HEK293 (cell line): ENCODE measurements around the gene ARHGEF26.

ENCODE experiments used
- CTCF ChIA-PET: fragments of 350-600 bp; formaldehyde crosslinking; extraction: SDS; loops from one replicate; lab custom pipeline; 2021; ENCODE audit warnings: antibody characterized with exemption; lab: Yijun Ruan, JAX
- POLR2A ChIA-PET: fragments of 300-600 bp; formaldehyde crosslinking; extraction: SDS; loops from one replicate; lab custom pipeline; 2020; ENCODE audit warnings: antibody characterized with exemption, inconsistent platforms; lab: Yijun Ruan, JAX
- H3K27ac ChIP-seq: fragments of 200-500 bp; sonication (Bioruptor generic); 2 replicates; pipeline ENCODE4 v1.5.1; 2014; ENCODE audit warnings: low read depth, low read length, control low read depth, inconsistent platforms; ENCODE audit errors: extremely low read depth
- H3K36me3 ChIP-seq, 2 experiments: fragments of 200-500 bp in 1 of 2; sonication (Bioruptor generic) in 1 of 2; 1 replicate in 1 of 2; 2 replicates in 1 of 2; pipeline ENCODE4 v1.5.1; 2014 to 2017; ENCODE audit warnings: inconsistent platforms in 2 of 2, low read length in 2 of 2; ENCODE audit not compliant: control insufficient read depth in 2 of 2, insufficient read depth in 1 of 2
- H3K4me1 ChIP-seq: fragments of 200-500 bp; sonication (Bioruptor generic); 2 replicates; pipeline ENCODE4 v1.5.1; 2014; ENCODE audit warnings: mild to moderate bottlenecking, low read length, inconsistent platforms; ENCODE audit not compliant: control insufficient read depth, insufficient read depth
- H3K4me3 ChIP-seq: 2 replicates; pipeline ENCODE4 v1.5.1; 2011; ENCODE audit warnings: low read depth, mild to moderate bottlenecking, control low read depth, low read length, moderate library complexity
- H3K9me3 ChIP-seq: fragments of 200-500 bp; sonication (Bioruptor generic); 2 replicates; pipeline ENCODE4 v1.5.1; 2014; ENCODE audit warnings: low read depth, low read length, inconsistent platforms; ENCODE audit not compliant: control insufficient read depth, insufficient read depth
- MZF1 ChIP-seq: fragments of 450-650 bp; formaldehyde crosslinking; IDR thresholded peaks from 2 replicates; pipeline ENCODE4 v1.5.1; 2017; ENCODE audit warnings: missing biosample characterization, missing genetic modification characterization, borderline replicate concordance
- SALL2 ChIP-seq: fragments of 450-650 bp; formaldehyde crosslinking; IDR thresholded peaks from 2 replicates; pipeline ENCODE4 v1.5.0; 2017; ENCODE audit warnings: missing biosample characterization, mild to moderate bottlenecking, missing genetic modification characterization, borderline replicate concordance
- SP3 ChIP-seq: fragments of 450-650 bp; formaldehyde crosslinking; IDR thresholded peaks from 2 replicates; pipeline ENCODE4 v1.5.1; 2016; ENCODE audit warnings: missing biosample characterization, missing genetic modification characterization
- WT1 ChIP-seq: fragments of 450-650 bp; formaldehyde crosslinking; IDR thresholded peaks from 2 replicates; pipeline ENCODE4 v1.5.1; 2016; ENCODE audit warnings: missing biosample characterization, missing genetic modification characterization
- ZBTB21 ChIP-seq: fragments of 450-650 bp; formaldehyde crosslinking; IDR thresholded peaks from 2 replicates; pipeline ENCODE4 v1.5.1; 2017; ENCODE audit warnings: missing biosample characterization, missing genetic modification characterization
- ZBTB8A ChIP-seq: fragments of 450-650 bp; formaldehyde crosslinking; IDR thresholded peaks from 2 replicates; pipeline ENCODE4 v1.5.1; 2016; ENCODE audit warnings: missing biosample characterization, missing genetic modification characterization
- ZNF157 ChIP-seq: fragments of 450-650 bp; formaldehyde crosslinking; IDR thresholded peaks from 2 replicates; pipeline ENCODE4 v1.5.1; 2016; ENCODE audit warnings: missing biosample characterization, missing genetic modification characterization
- ZNF19 ChIP-seq: fragments of 450-650 bp; formaldehyde crosslinking; IDR thresholded peaks from 2 replicates; pipeline ENCODE4; 2016; ENCODE audit warnings: missing biosample characterization, missing genetic modification characterization, low read depth
- ZNF2 ChIP-seq: fragments of 450-650 bp; formaldehyde crosslinking; IDR thresholded peaks from 2 replicates; pipeline ENCODE4 v1.5.1; 2016; ENCODE audit warnings: missing biosample characterization, missing genetic modification characterization
- ZNF248 ChIP-seq: fragments of 450-650 bp; formaldehyde crosslinking; IDR thresholded peaks from 2 replicates; pipeline ENCODE4 v1.5.1; 2017; ENCODE audit warnings: missing biosample characterization, missing genetic modification characterization
- ZNF302 ChIP-seq: fragments of 450-650 bp; formaldehyde crosslinking; IDR thresholded peaks from 2 replicates; pipeline ENCODE4 v1.5.1; 2016; ENCODE audit warnings: missing biosample characterization, missing genetic modification characterization, low read depth
- ZNF324 ChIP-seq: fragments of 450-650 bp; formaldehyde crosslinking; IDR thresholded peaks from 2 replicates; pipeline ENCODE4 v1.5.1; 2016; ENCODE audit warnings: missing biosample characterization, missing genetic modification characterization
- ZNF514 ChIP-seq: fragments of 450-650 bp; formaldehyde crosslinking; IDR thresholded peaks from 2 replicates; pipeline ENCODE4 v1.5.1; 2016; ENCODE audit warnings: missing biosample characterization, missing genetic modification characterization
- ZNF529 ChIP-seq: fragments of 450-650 bp; formaldehyde crosslinking; IDR thresholded peaks from 2 replicates; pipeline ENCODE4 v1.5.1; 2017; ENCODE audit warnings: missing genetic modification characterization, missing biosample characterization; ENCODE audit not compliant: insufficient replicate concordance
- ZNF544 ChIP-seq: fragments of 450-650 bp; formaldehyde crosslinking; IDR thresholded peaks from 2 replicates; pipeline ENCODE4 v1.5.0; 2017; ENCODE audit warnings: missing biosample characterization, missing genetic modification characterization
- ZNF548 ChIP-seq: fragments of 450-650 bp; formaldehyde crosslinking; IDR thresholded peaks from 2 replicates; pipeline ENCODE4 v1.5.1; 2016; ENCODE audit warnings: missing biosample characterization, missing genetic modification characterization
- ZNF549 ChIP-seq: fragments of 450-650 bp; IDR thresholded peaks from 2 replicates; pipeline ENCODE4 v1.5.1; 2018; ENCODE audit warnings: missing biosample characterization, missing genetic modification characterization, mild to moderate bottlenecking, inconsistent platforms, moderate library complexity
- ZNF558 ChIP-seq: fragments of 450-650 bp; formaldehyde crosslinking; IDR thresholded peaks from 2 replicates; pipeline ENCODE4 v1.5.1; 2016; ENCODE audit warnings: missing biosample characterization, missing genetic modification characterization
- ZNF629 ChIP-seq: fragments of 450-650 bp; formaldehyde crosslinking; IDR thresholded peaks from 2 replicates; pipeline ENCODE4 v1.5.1; 2017; ENCODE audit warnings: missing biosample characterization, missing genetic modification characterization
- ZNF658 ChIP-seq: fragments of 450-650 bp; formaldehyde crosslinking; IDR thresholded peaks from 2 replicates; pipeline ENCODE4; 2016; ENCODE audit warnings: missing biosample characterization, missing genetic modification characterization
- ZNF768 ChIP-seq: fragments of 450-650 bp; formaldehyde crosslinking; IDR thresholded peaks from 2 replicates; pipeline ENCODE4 v1.5.1; 2018; ENCODE audit warnings: missing biosample characterization, mild to moderate bottlenecking, missing genetic modification characterization
- ZNF777 ChIP-seq: fragments of 450-650 bp; formaldehyde crosslinking; IDR thresholded peaks from 2 replicates; pipeline ENCODE4 v1.5.1; 2017; ENCODE audit warnings: missing biosample characterization, missing genetic modification characterization, borderline replicate concordance
- ZNF785 ChIP-seq: fragments of 450-650 bp; formaldehyde crosslinking; IDR thresholded peaks from 2 replicates; pipeline ENCODE4 v1.5.1; 2016; ENCODE audit warnings: missing biosample characterization, missing genetic modification characterization
- TF ChIP-seq, protein P1 (sequence below): fragments of 450-650 bp; formaldehyde crosslinking; IDR thresholded peaks from 2 replicates; pipeline ENCODE4 v1.5.1; 2016; ENCODE audit warnings: missing biosample characterization, missing genetic modification characterization
- TF ChIP-seq, protein P2 (sequence below): fragments of 450-650 bp; formaldehyde crosslinking; IDR thresholded peaks from 2 replicates; pipeline ENCODE4 v1.5.1; 2016; ENCODE audit warnings: missing biosample characterization, missing genetic modification characterization
- TF ChIP-seq, protein P3 (sequence below): fragments of 450-650 bp; formaldehyde crosslinking; IDR thresholded peaks from 2 replicates; pipeline ENCODE4 v1.5.1; 2016; ENCODE audit warnings: missing biosample characterization, missing genetic modification characterization

ARHGEF26 gene

DNA sequence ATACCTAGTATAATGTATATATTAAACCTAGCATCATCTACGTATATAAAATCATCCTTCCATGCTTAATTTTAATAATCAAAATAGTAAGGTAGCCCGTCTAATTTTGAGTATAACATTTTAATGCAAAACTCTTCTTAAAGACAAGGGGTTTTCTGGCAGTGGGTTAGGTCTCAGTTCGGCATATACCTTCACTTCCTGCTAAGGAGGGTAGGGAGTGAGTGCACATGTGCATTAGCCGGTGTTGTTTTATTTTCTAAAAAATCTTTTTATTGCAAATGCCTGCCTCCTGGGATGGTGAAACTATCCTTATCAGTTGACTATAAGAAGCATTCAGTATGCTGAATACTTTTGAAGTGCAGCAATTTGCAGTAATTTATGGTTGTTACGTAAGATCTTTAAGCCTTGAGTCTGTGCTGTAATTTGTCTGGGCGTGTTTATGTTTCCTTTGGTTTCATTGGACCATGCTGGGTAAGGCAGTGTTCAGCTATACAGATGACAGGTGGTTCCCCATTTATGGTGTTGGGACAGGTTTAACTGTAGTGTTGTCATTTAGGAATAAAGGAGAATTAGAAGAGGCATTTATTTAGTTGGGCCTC is 11.7 kb downstream of the ARHGEF26 start (continued):
- TF ChIP-seq, protein P1, sequence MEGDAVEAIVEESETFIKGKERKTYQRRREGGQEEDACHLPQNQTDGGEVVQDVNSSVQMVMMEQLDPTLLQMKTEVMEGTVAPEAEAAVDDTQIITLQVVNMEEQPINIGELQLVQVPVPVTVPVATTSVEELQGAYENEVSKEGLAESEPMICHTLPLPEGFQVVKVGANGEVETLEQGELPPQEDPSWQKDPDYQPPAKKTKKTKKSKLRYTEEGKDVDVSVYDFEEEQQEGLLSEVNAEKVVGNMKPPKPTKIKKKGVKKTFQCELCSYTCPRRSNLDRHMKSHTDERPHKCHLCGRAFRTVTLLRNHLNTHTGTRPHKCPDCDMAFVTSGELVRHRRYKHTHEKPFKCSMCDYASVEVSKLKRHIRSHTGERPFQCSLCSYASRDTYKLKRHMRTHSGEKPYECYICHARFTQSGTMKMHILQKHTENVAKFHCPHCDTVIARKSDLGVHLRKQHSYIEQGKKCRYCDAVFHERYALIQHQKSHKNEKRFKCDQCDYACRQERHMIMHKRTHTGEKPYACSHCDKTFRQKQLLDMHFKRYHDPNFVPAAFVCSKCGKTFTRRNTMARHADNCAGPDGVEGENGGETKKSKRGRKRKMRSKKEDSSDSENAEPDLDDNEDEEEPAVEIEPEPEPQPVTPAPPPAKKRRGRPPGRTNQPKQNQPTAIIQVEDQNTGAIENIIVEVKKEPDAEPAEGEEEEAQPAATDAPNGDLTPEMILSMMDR (tag by site-specific recombination) = no peak
- TF ChIP-seq ZBTB21 (tag by site-specific recombination) (peak; percentile 80), ZNF629 (peak; percentile 94), ZNF768 (tag by site-specific recombination) (no peak)
- TF ChIP-seq, protein P2, sequence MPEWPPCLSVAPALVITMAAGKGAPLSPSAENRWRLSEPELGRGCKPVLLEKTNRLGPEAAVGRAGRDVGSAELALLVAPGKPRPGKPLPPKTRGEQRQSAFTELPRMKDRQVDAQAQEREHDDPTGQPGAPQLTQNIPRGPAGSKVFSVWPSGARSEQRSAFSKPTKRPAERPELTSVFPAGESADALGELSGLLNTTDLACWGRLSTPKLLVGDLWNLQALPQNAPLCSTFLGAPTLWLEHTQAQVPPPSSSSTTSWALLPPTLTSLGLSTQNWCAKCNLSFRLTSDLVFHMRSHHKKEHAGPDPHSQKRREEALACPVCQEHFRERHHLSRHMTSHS = no peak

DNA sequence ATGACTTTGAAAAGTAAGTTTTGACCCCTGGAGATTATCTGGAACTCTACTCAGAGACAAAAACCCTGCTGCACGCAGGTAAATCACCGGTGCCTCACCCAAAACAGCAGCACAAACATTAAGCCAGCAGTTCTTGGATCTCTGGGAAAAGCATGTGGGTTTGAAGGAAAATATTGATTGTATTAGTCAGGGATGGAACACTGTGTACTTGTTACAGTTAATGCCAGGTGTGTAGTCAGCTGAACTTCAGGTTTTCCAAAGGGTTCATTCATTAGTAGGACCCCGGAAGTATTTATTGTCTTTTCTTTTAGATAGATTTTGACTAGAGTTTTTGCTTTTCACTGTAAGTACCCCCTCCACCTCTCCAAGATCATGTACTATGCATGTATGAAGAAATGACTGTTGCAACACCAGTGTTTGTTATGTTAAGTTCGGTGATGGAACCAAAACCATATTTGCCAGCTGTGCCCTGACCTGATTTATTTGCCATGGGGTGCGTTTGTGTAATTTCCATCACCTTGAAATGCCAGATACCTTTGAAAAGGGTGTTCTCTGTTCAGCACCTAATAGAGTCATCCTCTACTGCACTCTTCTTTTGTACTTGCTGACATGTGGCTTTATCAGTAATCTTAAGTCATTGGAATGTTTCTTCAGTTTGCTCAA is 14.5 kb downstream of the ARHGEF26 start:
- Histone ChIP-seq H3K4me1 (peaks cover 4% of the 10 kb centered on the region; the same call in 1 of the 2 replicates), H3K36me3 (peaks cover 0 to 10% of the 10 kb centered on the region in 2 experiments; a peak in 1 of 3 replicates), H3K27ac (no peak overlapping the region), H3K9me3 (no peaks in the 10 kb centered on the region), H3K4me3 (no peak overlapping the region)
- TF ChIP-seq ZBTB8A (tag by site-specific recombination) = no peak
- TF ChIP-seq ZNF2 (tag by site-specific recombination) = no peak
- no peak for TF ChIP-seq ZNF558
- TF ChIP-seq WT1 (tag by site-specific recombination) = no peak
- no peak for TF ChIP-seq ZNF544 (tag by site-specific recombination)
- no peak for TF ChIP-seq ZNF324
- TF ChIP-seq ZNF248 (tag by site-specific recombination) = no peak
- no peak for TF ChIP-seq ZNF548
- TF ChIP-seq ZNF777 (tag by site-specific recombination) = no peak
- no peak for TF ChIP-seq ZNF514
- no peak for TF ChIP-seq ZNF785 (tag by site-specific recombination)
- no peak for TF ChIP-seq SALL2 (tag by site-specific recombination)
- no peak for TF ChIP-seq ZNF302 (tag by site-specific recombination)
- no peak for TF ChIP-seq ZNF157 (tag by site-specific recombination)
- no peak for TF ChIP-seq ZNF658 (tag by site-specific recombination)
- no peak for TF ChIP-seq ZNF629
- no peak for TF ChIP-seq SP3 (tag by site-specific recombination)
- no peak for TF ChIP-seq ZNF19 (tag by site-specific recombination)
- ChIA-PET POLR2A (no interaction called here), CTCF (no interaction called here)

DNA sequence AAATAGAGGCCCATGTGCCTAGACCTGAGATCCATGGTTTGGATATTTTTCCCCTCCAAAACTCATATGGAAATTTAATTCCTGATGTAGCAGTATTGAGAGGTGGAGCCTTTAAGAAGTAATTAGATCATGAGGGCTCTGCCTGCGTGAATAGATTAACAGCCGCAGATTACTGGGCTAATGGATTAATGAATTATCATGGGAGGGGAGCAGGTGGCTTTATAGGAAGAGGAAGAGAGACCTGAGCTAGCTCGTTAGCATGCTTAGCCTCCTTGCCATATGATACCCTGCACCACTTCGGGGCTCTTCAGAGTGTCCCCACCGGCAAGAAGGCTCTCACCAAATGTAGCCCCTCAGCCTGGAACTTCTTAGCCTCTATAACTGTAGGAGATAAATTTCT is 15.8 kb downstream of the ARHGEF26 start:
- no peak overlapping the region for H3K4me3 ChIP-seq
- no peaks in the 10 kb centered on the region for H3K36me3 ChIP-seq
- TF ChIP-seq, protein P3, sequence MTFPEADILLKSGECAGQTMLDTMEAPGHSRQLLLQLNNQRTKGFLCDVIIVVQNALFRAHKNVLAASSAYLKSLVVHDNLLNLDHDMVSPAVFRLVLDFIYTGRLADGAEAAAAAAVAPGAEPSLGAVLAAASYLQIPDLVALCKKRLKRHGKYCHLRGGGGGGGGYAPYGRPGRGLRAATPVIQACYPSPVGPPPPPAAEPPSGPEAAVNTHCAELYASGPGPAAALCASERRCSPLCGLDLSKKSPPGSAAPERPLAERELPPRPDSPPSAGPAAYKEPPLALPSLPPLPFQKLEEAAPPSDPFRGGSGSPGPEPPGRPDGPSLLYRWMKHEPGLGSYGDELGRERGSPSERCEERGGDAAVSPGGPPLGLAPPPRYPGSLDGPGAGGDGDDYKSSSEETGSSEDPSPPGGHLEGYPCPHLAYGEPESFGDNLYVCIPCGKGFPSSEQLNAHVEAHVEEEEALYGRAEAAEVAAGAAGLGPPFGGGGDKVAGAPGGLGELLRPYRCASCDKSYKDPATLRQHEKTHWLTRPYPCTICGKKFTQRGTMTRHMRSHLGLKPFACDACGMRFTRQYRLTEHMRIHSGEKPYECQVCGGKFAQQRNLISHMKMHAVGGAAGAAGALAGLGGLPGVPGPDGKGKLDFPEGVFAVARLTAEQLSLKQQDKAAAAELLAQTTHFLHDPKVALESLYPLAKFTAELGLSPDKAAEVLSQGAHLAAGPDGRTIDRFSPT (tag by site-specific recombination) = no peak
- TF ChIP-seq MZF1 = no peak
- TF ChIP-seq ZNF549 (tag by site-specific recombination) = no peak
- no peak for TF ChIP-seq ZNF529
- ChIA-PET POLR2A (no interaction called here), CTCF (no interaction called here)
- no peaks in the 10 kb centered on the region for H3K9me3 ChIP-seq
- H3K4me1 ChIP-seq = peaks cover 4% of the 10 kb centered on the region; the same call in 1 of the 2 replicates
- H3K27ac ChIP-seq = no peak overlapping the region
